GM12874 (cell line): ENCODE results near the gene MIPOL1.

Experiments
- CTCF ChIP-seq: IDR thresholded peaks from 2 replicates; pipeline ENCODE4 v1.5.1; 2011; ENCODE audit warnings: low read depth, mild to moderate bottlenecking, control low read depth, low read length, moderate library complexity; ENCODE audit not compliant: insufficient read depth

MIPOL1 gene

GRCh38 chr14:37168721-37169120 is 29.0 kb upstream of the MIPOL1 start:
- no peak for TF ChIP-seq CTCF

DNA sequence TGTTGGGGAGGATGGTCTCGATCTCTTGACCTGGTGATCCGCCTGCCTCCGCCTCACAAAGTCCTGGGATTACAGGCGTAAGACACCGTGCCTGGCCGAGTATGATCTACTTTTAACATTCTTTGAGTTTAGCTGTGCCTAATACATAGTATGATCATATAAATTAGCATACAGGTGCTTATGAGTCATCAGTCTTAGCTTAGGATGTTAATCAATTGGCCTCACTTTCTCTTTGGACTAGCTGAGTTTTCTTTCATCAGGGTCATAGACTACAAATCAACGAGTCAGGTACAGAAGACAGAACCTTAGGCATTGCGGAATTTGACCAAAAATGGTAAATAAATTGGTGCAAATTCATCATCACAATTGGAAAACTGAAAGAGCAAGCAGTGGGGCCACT is 27.5 kb upstream of the MIPOL1 start:
- TF ChIP-seq CTCF, result no peak

DNA sequence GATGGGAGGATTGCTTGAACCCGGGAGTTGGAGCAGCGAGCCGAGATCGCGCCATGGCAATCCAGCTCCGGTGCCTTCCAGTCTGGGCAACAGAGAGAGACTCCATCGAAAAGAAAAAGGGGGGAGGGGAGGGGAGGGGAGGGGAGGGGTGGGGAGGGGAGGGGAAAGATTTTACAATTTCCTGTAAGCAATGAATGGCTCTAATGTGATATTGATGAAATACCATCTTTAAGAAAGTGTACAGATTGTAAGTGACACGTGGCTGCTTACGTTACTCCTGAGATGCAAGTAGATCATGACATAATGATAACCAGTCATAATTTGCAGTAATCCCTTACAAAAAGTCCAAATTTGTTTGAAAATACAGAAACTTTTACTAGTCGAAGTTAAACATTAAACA is 26.7 kb upstream of the MIPOL1 start:
- TF ChIP-seq CTCF, result no peak

DNA sequence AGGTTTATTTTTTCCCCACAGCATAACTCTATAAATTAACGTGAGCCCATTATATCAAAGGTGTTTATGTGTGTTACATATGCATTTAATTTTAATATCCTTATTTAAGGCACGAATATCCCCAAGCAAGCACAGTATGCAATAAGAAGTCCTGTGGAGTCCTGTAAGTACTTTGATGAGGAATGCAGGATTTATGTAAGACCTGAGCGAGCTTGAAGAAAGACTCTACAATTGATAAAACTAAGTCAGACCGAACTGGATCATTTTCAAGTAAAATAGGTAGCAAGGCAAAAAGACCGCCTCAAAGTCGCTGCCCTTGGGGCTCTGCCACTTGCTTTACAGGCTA is 26.1 kb upstream of the MIPOL1 start:
- TF ChIP-seq CTCF, result no peak

DNA sequence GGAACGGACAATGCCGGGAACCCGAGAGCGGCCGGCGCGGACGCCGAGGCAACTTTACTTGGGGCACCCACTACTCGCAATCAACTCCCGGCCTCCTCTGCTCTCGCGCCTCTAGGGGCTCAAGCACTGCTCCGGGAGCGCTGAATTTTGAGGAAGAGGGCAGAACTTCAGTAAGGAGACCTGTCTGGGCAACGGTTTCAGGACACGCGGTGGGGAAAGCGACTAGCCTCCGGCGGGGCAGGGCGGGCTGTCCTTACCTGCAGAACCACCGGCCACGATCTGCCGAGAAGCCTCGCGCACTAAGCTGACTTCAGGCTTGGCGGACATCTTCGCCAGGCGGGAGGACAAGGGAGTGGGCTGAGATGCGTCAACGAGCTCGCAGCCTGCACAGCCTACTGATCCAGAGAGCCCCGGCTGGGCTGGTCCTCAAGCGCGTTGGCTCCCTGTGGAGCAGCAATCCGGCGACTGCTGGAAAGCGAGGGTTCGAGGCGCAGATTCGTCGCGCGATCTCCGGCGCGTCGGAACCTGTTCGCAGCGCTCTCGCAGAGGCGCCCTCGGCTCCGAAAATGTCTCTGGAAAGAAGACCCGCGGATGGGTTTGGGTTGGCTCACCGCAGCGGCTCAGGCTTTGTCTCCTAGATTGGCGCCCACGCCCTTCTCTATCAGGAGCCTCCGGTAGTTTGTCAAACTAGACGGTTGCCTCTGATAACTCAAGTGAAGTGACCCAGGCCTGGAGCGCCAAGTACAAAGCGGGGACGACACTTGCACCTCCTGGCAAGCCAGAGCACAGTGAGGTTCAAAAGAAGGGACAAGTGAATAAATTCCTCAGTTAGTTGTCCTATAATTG is 25.5 kb upstream of the MIPOL1 start, which contains the start of gene SLC25A21:
Gene SLC25A21 (minus strand): TSS at position 583 of the 846 bp plus-strand sequence.
- TF ChIP-seq CTCF, result no peak

GRCh38 chr14:37172936-37173614 is 24.7 kb upstream of the MIPOL1 start:
- TF ChIP-seq CTCF, result no peak

DNA sequence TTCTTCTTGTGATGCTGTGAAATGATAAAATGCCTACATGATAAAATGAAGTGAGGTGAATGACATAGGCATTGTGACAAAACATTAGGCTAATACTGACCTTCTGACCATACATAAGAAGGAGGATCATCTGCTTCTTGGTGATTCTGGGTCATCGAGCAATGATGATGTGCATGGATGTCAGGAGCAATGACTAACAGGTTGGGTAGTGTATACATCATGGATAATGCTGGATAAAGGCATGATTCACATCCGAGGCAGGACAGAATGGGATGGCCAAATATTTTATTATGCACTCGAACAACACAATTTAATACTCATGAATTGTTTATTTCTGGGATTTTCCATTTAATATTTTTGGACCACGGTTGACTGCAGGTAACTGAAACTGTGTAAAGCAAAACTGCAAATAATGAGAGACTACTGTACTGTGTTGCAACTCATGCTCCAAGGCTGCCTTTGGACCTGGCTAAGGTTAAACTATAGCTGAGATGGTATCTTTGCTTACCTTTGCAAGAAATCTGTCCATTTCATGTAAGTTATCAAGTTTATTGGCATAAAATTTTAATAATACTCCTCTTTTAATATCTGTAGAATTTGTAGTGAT is 17.7 kb upstream of the MIPOL1 start:
- no peak for TF ChIP-seq CTCF
